GM19463 (cell line): ENCODE results near the gene ZNF738.

Experiments used
- ATAC-seq: cut with Tn5 transposase; IDR thresholded peaks from one replicate; pipeline ENCODE4 v1.9.1; 2021; ENCODE audit warnings: mild to moderate bottlenecking, moderate library complexity; ENCODE audit not compliant: unreplicated experiment

ZNF738 gene

DNA sequence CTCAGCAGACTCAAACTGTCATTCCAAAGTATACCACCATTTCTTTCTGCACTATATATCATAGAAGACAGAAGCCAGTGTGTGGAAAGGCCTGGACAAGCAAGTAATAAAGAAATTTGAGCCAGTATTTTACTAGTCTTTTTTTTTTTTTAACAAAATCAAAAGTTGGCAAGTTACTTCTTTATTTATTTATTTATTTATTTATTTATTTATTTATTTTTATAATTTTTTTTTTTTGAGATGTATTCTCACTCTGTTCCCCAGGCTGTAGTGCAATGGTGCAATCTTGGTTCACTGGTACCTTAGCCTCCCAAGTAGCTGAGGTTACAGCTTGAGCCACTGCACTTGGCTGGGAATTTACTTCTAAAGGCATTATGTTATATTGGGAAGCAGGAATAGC is 63.4 kb downstream of the ZNF738 start:
- ATAC-seq = no peak

- ATAC-seq = no peak
Measured at GRCh38 chr19:21423057-21424041, 64.5 kb downstream of the ZNF738 start.
